Retinal pigment epithelial cell (primary cell): Measurements from ENCODE around the gene LRP11.

Source experiments
- DNase-seq: peaks from one replicate; pipeline ENCODE4 v3.0.0-alpha.2; 2010; ENCODE audit warnings: low read depth
- H3K4me3 ChIP-seq: 2 replicates; pipeline ENCODE4 v1.5.1; 2011; ENCODE audit warnings: mild to moderate bottlenecking, low read length, control low read depth, moderate library complexity
- CTCF ChIP-seq: conservative IDR thresholded peaks from 2 replicates; pipeline ENCODE4 v1.5.1; 2011; ENCODE audit warnings: low read depth, low read length, control low read depth, inconsistent platforms

LRP11 gene

GRCh38 chr6:149889326-149889725, 25.2 kb upstream of the LRP11 start:
- H3K4me3 ChIP-seq, result no peak overlapping the region
- DNase-seq, result no peak
- no peak for TF ChIP-seq CTCF

GRCh38 chr6:149888659-149889058, 24.5 kb upstream of the LRP11 start:
- TF ChIP-seq CTCF, result no peak
- H3K4me3 ChIP-seq, result no peak overlapping the region
- DNase-seq, result no peak

- no peak overlapping the region for H3K4me3 ChIP-seq
- no peak for TF ChIP-seq CTCF
- no peak for DNase-seq
Observed at GRCh38 chr6:149888093-149888492, 23.9 kb upstream of the LRP11 start.

GRCh38 chr6:149887343-149887742, 23.2 kb upstream of the LRP11 start:
- DNase-seq, result no peak
- H3K4me3 ChIP-seq, result no peak overlapping the region
- TF ChIP-seq CTCF, result no peak

- TF ChIP-seq CTCF, result no peak
- no peak for DNase-seq
- H3K4me3 ChIP-seq, result no peak overlapping the region
Observed at GRCh38 chr6:149885888-149886287, 21.7 kb upstream of the LRP11 start.

GRCh38 chr6:149884617-149885016, 20.5 kb upstream of the LRP11 start:
- no peak for TF ChIP-seq CTCF
- H3K4me3 ChIP-seq, result no peak overlapping the region
- no peak for DNase-seq

GRCh38 chr6:149884215-149884614, 20.1 kb upstream of the LRP11 start:
- TF ChIP-seq CTCF, result no peak
- no peak overlapping the region for H3K4me3 ChIP-seq
- DNase-seq, result no peak
